K562 (cell line): Measurements from ENCODE around the gene ELFN2. TPM values are rescaled to one million over a fixed set of nuclear protein-coding genes. Genes with fewer than 3 reads are reported as not detected.

Source experiments
- ATAC-seq: fragments of 200-7000 bp; cut with Tn5 transposase; 3 replicates; pipeline ENCODE4 v1.9.1; 2020; ENCODE audit warnings: moderate library complexity
- BruUV-seq: library from RNA; stranded (reverse); fragments of 400-500 nt; replicated peaks from 2 replicates; lab custom pipeline; 2021; lab: Mats Ljungman, UMichigan
- CTCF ChIA-PET: fragments of 300-600 bp; formaldehyde crosslinking; extraction: SDS; loops from one replicate; lab custom pipeline; 2021; ENCODE audit warnings: low intra/inter-chr PET ratio; lab: Yijun Ruan, JAX
- POLR2A ChIA-PET: fragments of 300-600, 350-650 bp; sonication (Branson Sonifier 250); formaldehyde crosslinking; extraction: SDS; loops from one replicate; lab custom pipeline; 2021; ENCODE audit warnings: antibody characterized with exemption, inconsistent platforms; lab: Yijun Ruan, JAX
- DNase-seq, 4 experiments: peaks; one replicate each; pipeline versions ENCODE4 v3.0.0 to v3.0.0-alpha.2; 2011 to 2018; ENCODE audit warnings: low spot score in 3 of 4, mixed read lengths in 3 of 4; ENCODE audit errors: extremely low read depth in 1 of 4
- FAIRE-seq: peaks from 2 replicates; lab custom pipeline; 2011; peaks lifted over from hg19 to GRCh38; lab: Jason Lieb, UNC
- H2AFZ ChIP-seq: 2 replicates; pipeline ENCODE4 v1.6.0; 2011; ENCODE audit warnings: low read depth, low read length, control low read depth, inconsistent platforms
- H3K27ac ChIP-seq: fragments of 200-600 bp; 3 replicates; pipeline ENCODE4 v1.8.0; 2011; ENCODE audit warnings: low read depth, mild to moderate bottlenecking, control low read depth, inconsistent platforms, low read length, moderate library complexity, mixed read lengths; ENCODE audit errors: extremely low read depth
- H3K27me3 ChIP-seq, 2 experiments: fragments of 300-600 bp in 1 of 2; 2 replicates in 1 of 2; 3 replicates in 1 of 2; pipeline versions ENCODE4 v1.6.0 to v1.8.0; 2011; ENCODE audit warnings: inconsistent platforms in 2 of 2, low read length in 2 of 2, mild to moderate bottlenecking in 1 of 2, mixed read lengths in 1 of 2, moderate library complexity in 1 of 2; ENCODE audit not compliant: control insufficient read depth in 2 of 2, insufficient read depth in 2 of 2
- H3K36me3 ChIP-seq: fragments of 300-600 bp; 3 replicates; pipeline ENCODE4 v1.8.0; 2011; ENCODE audit warnings: mild to moderate bottlenecking, low read length, inconsistent platforms; ENCODE audit not compliant: control insufficient read depth, insufficient read depth
- H3K4me1 ChIP-seq, 2 experiments: fragments of 200-600 bp in 1 of 2; replicated peaks in 1 of 2; 2 replicates in 1 of 2; 3 replicates in 1 of 2; pipeline versions ENCODE4 v1.5.1 to v1.8.0; 2011; ENCODE audit warnings: inconsistent platforms in 2 of 2, low read length in 2 of 2, mild to moderate bottlenecking in 1 of 2, mixed read lengths in 1 of 2, moderate library complexity in 1 of 2; ENCODE audit not compliant: control insufficient read depth in 2 of 2, insufficient read depth in 2 of 2
- H3K4me2 ChIP-seq: 2 replicates; pipeline ENCODE4 v1.6.1; 2011; ENCODE audit warnings: low read length, control low read depth, inconsistent platforms, mixed read lengths; ENCODE audit not compliant: insufficient read depth
- H3K4me3 ChIP-seq: fragments of 200-600 bp; sonication (generic), shearing (Covaris generic); 2 replicates; pipeline ENCODE4 v1.5.1; 2016; ENCODE audit warnings: control low read depth, inconsistent platforms
- H3K79me2 ChIP-seq: fragments of 200-600 bp; 3 replicates; pipeline ENCODE4 v1.8.0; 2011; ENCODE audit warnings: low read length, inconsistent platforms; ENCODE audit not compliant: control insufficient read depth, insufficient read depth
- H3K9ac ChIP-seq, 2 experiments: 2 replicates each; pipeline versions ENCODE4 v1.6.0 to v1.6.1; 2011; ENCODE audit warnings: low read depth in 2 of 2, low read length in 2 of 2, control low read depth in 1 of 2, inconsistent platforms in 1 of 2, mild to moderate bottlenecking in 1 of 2, mixed read lengths in 1 of 2; ENCODE audit not compliant: insufficient read depth in 1 of 2
- H3K9me1 ChIP-seq: one replicate; pipeline ENCODE4 v1.6.0; 2011; ENCODE audit warnings: inconsistent platforms, mild to moderate bottlenecking, low read length, moderate library complexity; ENCODE audit not compliant: control insufficient read depth, insufficient read depth
- H3K9me3 ChIP-seq: replicated peaks from 2 replicates; pipeline ENCODE4 v1.5.1; 2011; ENCODE audit warnings: low read depth, low read length, inconsistent platforms; ENCODE audit not compliant: control insufficient read depth, insufficient read depth
- H4K20me1 ChIP-seq: replicated peaks from 2 replicates; pipeline ENCODE4 v1.6.1; 2011; ENCODE audit warnings: low read length, inconsistent platforms, mixed read lengths; ENCODE audit not compliant: control insufficient read depth, insufficient read depth
- AFF4 ChIP-seq: sonication (generic); formaldehyde crosslinking; IDR thresholded peaks from 2 replicates; pipeline ENCODE4 v1.8.0; 2023; ENCODE audit warnings: mild to moderate bottlenecking, missing genetic modification reagents
- CBFA2T3 ChIP-seq: fragments of 450-650 bp; IDR thresholded peaks from 2 replicates; pipeline ENCODE4 v1.6.1; 2017
- CBX5 ChIP-seq: IDR thresholded peaks from 2 replicates; pipeline ENCODE4 v1.6.1; 2014; ENCODE audit warnings: low read depth, borderline replicate concordance
- EP400 ChIP-seq: fragments of 450-650 bp; IDR thresholded peaks from 2 replicates; pipeline ENCODE4 v1.6.1; 2017; ENCODE audit warnings: antibody characterized with exemption, mild to moderate bottlenecking, moderate library complexity
- FOXK1 ChIP-seq: sonication (generic); formaldehyde crosslinking; IDR thresholded peaks from 2 replicates; pipeline ENCODE4 v1.8.0; 2022; ENCODE audit warnings: missing genetic modification reagents, mild to moderate bottlenecking, borderline replicate concordance
- HDAC1 ChIP-seq, 2 experiments: fragments of 450-650 bp; IDR thresholded peaks; 2 replicates each; pipeline ENCODE4 v1.6.1; 2016 to 2017; ENCODE audit warnings: inconsistent platforms in 1 of 2, mild to moderate bottlenecking in 1 of 2, moderate library complexity in 1 of 2
- NCOA4 ChIP-seq: fragments of 450-650 bp; IDR thresholded peaks from 2 replicates; pipeline ENCODE4 v1.6.1; 2018; ENCODE audit warnings: mild to moderate bottlenecking; ENCODE audit not compliant: partially characterized antibody
- PCBP1 ChIP-seq: fragments of 200-400 bp; formaldehyde crosslinking; IDR thresholded peaks from 2 replicates; pipeline ENCODE4 v1.6.1; 2018; ENCODE audit warnings: mild to moderate bottlenecking, low read depth, low read length; ENCODE audit not compliant: poor library complexity, severe bottlenecking
- PHF20 ChIP-seq: fragments of 450-650 bp; IDR thresholded peaks from 2 replicates; pipeline ENCODE4 v1.6.1; 2018; ENCODE audit not compliant: partially characterized antibody
- PRDM10 ChIP-seq: fragments of 450-650 bp; IDR thresholded peaks from 2 replicates; pipeline ENCODE4 v1.6.1; 2018; ENCODE audit not compliant: partially characterized antibody
- SIX5 ChIP-seq, 2 experiments: IDR thresholded peaks; 2 replicates each; pipeline ENCODE4 v1.6.1; 2011; ENCODE audit warnings: low read length in 2 of 2, borderline replicate concordance in 1 of 2, low read depth in 1 of 2, mild to moderate bottlenecking in 1 of 2, moderate library complexity in 1 of 2; ENCODE audit not compliant: insufficient read depth in 1 of 2
- SMC3 ChIP-seq: conservative IDR thresholded peaks from 2 replicates; pipeline ENCODE4 v1.6.1; 2011; ENCODE audit warnings: low read depth, low read length, improper control_type of control experiment; ENCODE audit not compliant: insufficient read depth
- TFAP4 ChIP-seq: sonication (generic); formaldehyde crosslinking; IDR thresholded peaks from 2 replicates; pipeline ENCODE4 v1.8.0; 2022; ENCODE audit warnings: missing genetic modification reagents, mild to moderate bottlenecking, moderate library complexity, borderline replicate concordance
- ZNF232 ChIP-seq: sonication (generic); formaldehyde crosslinking; IDR thresholded peaks from 2 replicates; pipeline ENCODE4 v1.8.0; 2022; ENCODE audit warnings: mild to moderate bottlenecking, missing genetic modification reagents
- ZNF436 ChIP-seq: fragments of 250-450, 450-650 bp; sonication (Bioruptor Pico); formaldehyde crosslinking; IDR thresholded peaks from 2 replicates; pipeline ENCODE4 v1.7.0; 2020; ENCODE audit warnings: mild to moderate bottlenecking
- WGBS: fragments of 100-300 bp; shearing (Covaris generic); methylation state at CpG from one replicate; pipeline ENCODE4 v1.1.6; 2016; ENCODE audit warnings: low coverage, mixed read lengths; ENCODE audit not compliant: insufficient coverage; ENCODE audit errors: missing lambda C conversion rate; 5-methylcytosine and 5-hydroxymethylcytosine counted together
- in situ Hi-C: fragments of 300-500 bp; cut with MboI; formaldehyde crosslinking; loops from 4 replicates; pipeline ENCODE4 v1.15.0; 2018; ENCODE audit warnings: inconsistent platforms, mixed read lengths
- intact Hi-C: fragments of 100-400 bp; cut with micrococcal nuclease; formaldehyde crosslinking; loops from 2 replicates; pipeline ENCODE4 v1.14.2; 2022
- polyA plus RNA-seq, 8 experiments: library from polyadenylated mRNA; depleted of rRNA in 4 of 8; stranded (reverse) in 5 of 8; unstranded in 3 of 8; fragments of >200 nt; fragmentation: Nextera tagmentation in 2 of 8; fragmentation: Illumina TruSeq in 1 of 8; extraction: Ambion mirVana in 2 of 8; extraction: Trizol in 1 of 8; gene quantifications; 2 replicates each; pipeline versions ENCODE4 v1.2.1 to v1.2.3, GENCODE V29; 2011 to 2014; ENCODE audit warnings: inconsistent platforms in 1 of 8, missing spikeins in 1 of 8
- total RNA-seq, 7 experiments: library from RNA; depleted of rRNA in 6 of 7; stranded (reverse); fragments of >200 nt in 6 of 7; fragmentation: Illumina TruSeq in 2 of 7; extraction: Trizol in 2 of 7; gene quantifications; 2 replicates each; pipeline versions ENCODE4 v1.2.1 to v1.2.3, GENCODE V29; 2011 to 2021; ENCODE audit warnings: low replicate concordance in 1 of 7

The ELFN2 gene
- total and polyA plus RNA-seq, 9 of the 15 experiments (the other 6 are each of a cell fraction or from before 2014, with no cell fraction given): not detected

GRCh38 chr22:37467391-37467955 lies 40.2 kb upstream of the ELFN2 start:
- no peaks in the 10 kb centered on the region for H3K9me3 ChIP-seq
- FAIRE-seq (no peak), DNase-seq (no peak), ATAC-seq (no peak)
- no peaks in the 10 kb centered on the region for H3K36me3 ChIP-seq
- POLR2A ChIA-PET: no interaction called here
- CTCF ChIA-PET: no interaction called here
- H2AFZ ChIP-seq: no peak overlapping the region
- no peak overlapping the region for H3K4me2 ChIP-seq
- no peak overlapping the region for H3K9ac ChIP-seq
- H3K27me3 ChIP-seq: peaks cover 3 to 41% of the 10 kb centered on the region in 2 experiments; a peak in 3 of 5 replicates
- H3K4me3 ChIP-seq: no peak overlapping the region
- WGBS: 0% methylated on average over 4 of the region's 14 CpGs
- no peak overlapping the region for H3K27ac ChIP-seq
- no peaks in the 10 kb centered on the region for H4K20me1 ChIP-seq
- no TSS peak for BruUV-seq
- H3K79me2 ChIP-seq: no peaks in the 10 kb centered on the region
- intact Hi-C loops: no loop called here
- in situ Hi-C loops: no loop called here
- no peaks in the 10 kb centered on the region; a peak in 1 of 5 replicates for H3K4me1 ChIP-seq
- H3K9me1 ChIP-seq: no peaks in the 10 kb centered on the region
- no peak for TF ChIP-seq EP400
- no peak for TF ChIP-seq AFF4
- TF ChIP-seq FOXK1 (CRISPR knock-in tag): no peak
- no peak for TF ChIP-seq TFAP4 (CRISPR knock-in tag)
- no peak for TF ChIP-seq PCBP1
- TF ChIP-seq CBFA2T3: no peak
- TF ChIP-seq PRDM10: no peak
- TF ChIP-seq ZNF232: no peak
- TF ChIP-seq SIX5 (IDR thresholded peaks at IDR 0.05; ENCODE audit: borderline replicate concordance in 1 of 2, insufficient read depth in 1 of 2, low read depth in 1 of 2, low read length in 2 of 2): no peak
- TF ChIP-seq CBX5: no peak
- no peak for TF ChIP-seq SMC3
- no peak for TF ChIP-seq PHF20
- no peak for TF ChIP-seq NCOA4
- no peak for TF ChIP-seq HDAC1 (IDR thresholded peaks at IDR 0.05)
- no peak for TF ChIP-seq ZNF436 (CRISPR knock-in tag)
